ENCODE results near the gene SDC3. TPM values are rescaled to one million over a fixed set of nuclear protein-coding genes. Genes with fewer than 3 reads are reported as not detected.

The SDC3 gene
- total RNA-seq, 1 experiment from 2014 or later = 32.3 TPM

GRCh38 chr1:30908316-30908695 is 252 bp downstream of the SDC3 start:
- Mint-ChIP-seq H3K4me3 (no peak overlapping the region), H3K27me3 (ENCODE audit: low read depth) (peaks cover 17% of the 10 kb centered on the region), H3K27ac (no peak overlapping the region), H3K9me3 (no peaks in the 10 kb centered on the region), H3K4me1 (peaks cover 52% of the 10 kb centered on the region), H3K36me3 (no peaks in the 10 kb centered on the region)
- ATAC-seq (no peak), DNase-seq (ENCODE audit: low spot score) (no peak)
- no peak for TF ChIP-seq RELA (CRISPR knock-in tag; IDR thresholded peaks at IDR 0.05; ENCODE audit: borderline replicate concordance)
- no peak for TF ChIP-seq NFE2L1 (CRISPR knock-in tag; IDR thresholded peaks at IDR 0.05)
- TF ChIP-seq CDX4 (CRISPR knock-in tag; IDR thresholded peaks at IDR 0.05; ENCODE audit: borderline replicate concordance) = no peak
- TF ChIP-seq FOXJ3 (CRISPR knock-in tag; IDR thresholded peaks at IDR 0.05; ENCODE audit: borderline replicate concordance) = no peak
- TF ChIP-seq ZNF121 (CRISPR knock-in tag; IDR thresholded peaks at IDR 0.05) = no peak
- no peak for TF ChIP-seq ZNF281 (CRISPR knock-in tag; IDR thresholded peaks at IDR 0.05)
- no peak for TF ChIP-seq ZNF317 (CRISPR knock-in tag; IDR thresholded peaks at IDR 0.05; ENCODE audit: borderline replicate concordance, low read depth)
- no peak for TF ChIP-seq GRHL2 (CRISPR knock-in tag; IDR thresholded peaks at IDR 0.05; ENCODE audit: insufficient replicate concordance, severe bottlenecking)
- no peak for TF ChIP-seq ZSCAN18 (CRISPR knock-in tag; IDR thresholded peaks at IDR 0.05)
- no peak for TF ChIP-seq ZNF263 (CRISPR knock-in tag; IDR thresholded peaks at IDR 0.05; ENCODE audit: low read depth)
- no peak for TF ChIP-seq TP53 (CRISPR knock-in tag; IDR thresholded peaks at IDR 0.05)
- no peak for TF ChIP-seq ZNF138 (CRISPR knock-in tag; conservative IDR thresholded peaks at IDR 0.05)
- TF ChIP-seq NFYB (CRISPR knock-in tag; conservative IDR thresholded peaks at IDR 0.05; ENCODE audit: low read depth) = no peak
- TF ChIP-seq MLX (CRISPR knock-in tag; IDR thresholded peaks at IDR 0.05) = no peak
- TF ChIP-seq PRDM15 (CRISPR knock-in tag; IDR thresholded peaks at IDR 0.05) = no peak
- no peak for TF ChIP-seq E2F4 (CRISPR knock-in tag; IDR thresholded peaks at IDR 0.05; ENCODE audit: borderline replicate concordance, low read depth)
- ChIA-PET CTCF (interaction anchor here (1.9 to 17.8 kb wide), 3 partner anchors 31 to 123 kb away, joined by 8 to 606 read pairs (median 134); no protein-coding TSS in a partner anchor), POLR2A (interaction anchor here (0.6 kb wide), 1 partner anchor 13 kb away, joined by 3 read pairs; no protein-coding TSS in a partner anchor)

Data from WTC11 (cell line).